Activated naive CD4-positive, alpha-beta T cell treated with anti-CD3 and anti-CD28 coated beads, Interleukin-2, amount 50 U/mL, for 16 hours (primary cell): Measurements from ENCODE around the gene KCTD14.
"Not testable (repeated sequence)": the region's sequence is repeated elsewhere in the genome, so short reads cannot be mapped to it uniquely, and the experiment has no call there.

Experiments
- DNase-seq: peaks from one replicate; pipeline ENCODE4 v3.0.0-alpha.2; 2020

Gene KCTD14

DNA sequence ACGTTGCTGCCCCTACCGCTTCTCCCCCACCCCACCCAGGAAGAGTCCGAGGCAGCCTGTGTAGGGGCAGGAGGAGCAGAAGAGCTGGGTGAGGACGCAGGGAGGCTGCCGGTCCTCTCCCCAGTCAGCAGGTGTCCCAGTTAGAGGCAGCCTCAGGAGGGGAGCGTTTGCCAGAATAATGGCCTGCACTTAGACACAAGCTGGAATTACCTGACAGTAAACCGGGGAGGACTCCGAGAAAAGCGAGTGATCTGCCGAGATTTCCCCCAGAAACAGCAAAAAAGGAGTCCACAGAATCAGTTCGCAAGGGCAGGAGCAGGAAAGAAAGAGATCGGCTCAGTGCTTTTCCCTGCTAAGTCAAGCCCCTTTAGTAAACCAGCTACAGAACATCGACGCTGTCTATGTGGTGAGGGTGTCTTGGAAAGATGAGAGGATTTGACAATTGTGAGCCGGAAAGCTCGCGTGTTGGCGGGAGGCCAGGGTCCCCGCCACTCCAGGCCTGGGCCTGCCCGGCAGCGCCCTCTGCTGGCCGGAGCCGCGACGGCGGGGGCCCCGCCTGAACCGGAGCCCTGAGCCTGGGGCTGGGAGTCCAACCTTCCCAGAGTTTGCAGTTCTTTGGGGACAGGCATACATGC is 22.9 kb upstream of the KCTD14 start:
- peak; percentile 80 for DNase-seq

DNA sequence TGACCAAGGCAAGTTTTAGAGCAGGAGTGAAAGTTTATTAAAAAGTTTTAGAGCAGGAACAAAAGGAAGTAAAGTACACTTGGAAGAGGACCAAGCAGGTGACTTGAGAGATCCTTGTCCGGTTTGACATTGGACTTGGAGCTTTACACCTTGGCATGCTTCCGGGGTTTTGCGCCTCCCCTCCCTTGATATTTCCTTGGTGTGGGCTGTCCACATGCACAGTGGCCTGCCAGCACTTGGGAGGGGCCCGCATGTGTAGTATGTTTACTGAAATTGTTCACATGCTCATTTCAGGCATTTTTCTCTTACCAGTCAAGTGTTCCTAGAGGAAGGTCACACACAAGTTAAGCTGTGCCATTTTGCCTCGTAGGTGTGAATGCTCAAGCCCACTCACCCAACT is 21.6 kb upstream of the KCTD14 start:
- no peak for DNase-seq

DNA sequence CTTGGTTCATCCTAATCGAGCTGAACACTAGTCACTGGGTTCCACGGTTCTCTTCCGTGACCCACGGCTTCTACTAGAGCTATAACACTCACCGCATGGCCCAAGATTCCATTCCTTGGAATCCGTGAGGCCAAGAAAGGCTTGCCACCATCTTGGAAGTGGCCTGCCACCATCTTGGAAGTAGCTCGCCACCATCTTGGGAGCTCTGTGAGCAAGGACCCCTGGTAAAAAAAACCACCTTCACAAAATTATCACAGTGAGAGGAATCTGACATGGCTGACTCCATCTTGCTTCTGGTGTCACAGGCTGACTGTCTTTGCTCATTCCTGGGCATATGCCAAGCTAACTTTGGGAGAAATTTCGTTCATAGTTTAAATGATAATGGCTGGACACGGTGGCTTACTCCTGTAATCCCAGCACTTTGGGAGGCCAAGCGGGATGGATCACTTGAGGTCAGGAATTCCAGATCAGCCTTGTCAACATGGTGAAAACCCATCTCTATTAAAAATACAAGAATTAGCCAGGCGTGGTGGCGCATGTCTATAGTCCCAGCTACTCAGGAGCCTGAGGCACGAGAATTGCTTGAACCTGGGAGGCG is 18.9 kb upstream of the KCTD14 start:
- no peak for DNase-seq

DNA sequence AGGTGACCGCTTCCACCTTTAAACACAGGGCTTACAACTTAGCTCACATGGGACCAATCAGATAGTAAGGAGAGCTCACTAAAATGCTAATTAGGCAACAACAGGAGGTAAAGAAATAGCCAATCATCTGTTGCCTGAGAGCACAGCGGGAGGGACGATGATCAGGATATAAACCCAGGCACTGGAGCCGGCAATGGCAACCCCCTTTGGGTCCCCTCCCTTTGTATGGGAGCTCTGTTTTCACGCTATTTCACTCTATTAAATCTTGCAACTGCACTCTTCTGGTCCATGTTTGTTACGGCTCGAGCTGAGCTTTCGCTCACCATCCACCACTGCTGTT is 18.3 kb upstream of the KCTD14 start:
- DNase-seq = not testable (repeated sequence)

DNA sequence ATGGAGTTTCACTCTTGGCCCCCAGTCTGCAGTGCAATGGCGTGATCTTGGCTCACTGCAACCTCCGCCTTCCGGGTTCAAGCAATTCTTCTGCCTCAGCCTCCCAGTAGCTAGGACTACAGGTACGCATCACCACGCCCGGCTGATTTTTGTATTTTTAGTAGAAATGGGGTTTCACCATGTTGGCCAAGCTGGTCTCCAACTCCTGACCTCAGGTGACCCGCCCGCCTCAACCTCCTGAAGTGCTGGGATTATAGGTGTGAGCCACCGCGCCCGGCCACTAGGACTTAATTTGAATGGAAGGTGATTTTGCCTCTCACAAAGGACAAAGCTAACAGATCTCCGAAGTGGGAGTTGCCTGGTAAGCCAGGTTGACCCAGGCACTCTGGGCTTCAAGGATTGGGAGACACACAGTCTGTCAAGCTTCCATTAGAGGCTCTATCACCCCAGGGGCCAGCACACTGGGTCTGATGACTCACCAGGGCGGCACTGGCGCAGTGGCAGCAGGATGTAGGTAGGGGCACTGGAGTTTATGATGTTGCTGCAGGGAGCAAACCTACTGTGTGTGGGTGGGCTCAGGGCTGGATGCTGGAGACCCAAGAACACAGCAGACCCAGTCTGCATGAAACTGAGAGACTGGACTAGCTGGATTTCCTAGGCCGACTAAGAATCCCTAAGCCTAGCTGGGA is 17.8 kb upstream of the KCTD14 start:
- DNase-seq = no peak

DNA sequence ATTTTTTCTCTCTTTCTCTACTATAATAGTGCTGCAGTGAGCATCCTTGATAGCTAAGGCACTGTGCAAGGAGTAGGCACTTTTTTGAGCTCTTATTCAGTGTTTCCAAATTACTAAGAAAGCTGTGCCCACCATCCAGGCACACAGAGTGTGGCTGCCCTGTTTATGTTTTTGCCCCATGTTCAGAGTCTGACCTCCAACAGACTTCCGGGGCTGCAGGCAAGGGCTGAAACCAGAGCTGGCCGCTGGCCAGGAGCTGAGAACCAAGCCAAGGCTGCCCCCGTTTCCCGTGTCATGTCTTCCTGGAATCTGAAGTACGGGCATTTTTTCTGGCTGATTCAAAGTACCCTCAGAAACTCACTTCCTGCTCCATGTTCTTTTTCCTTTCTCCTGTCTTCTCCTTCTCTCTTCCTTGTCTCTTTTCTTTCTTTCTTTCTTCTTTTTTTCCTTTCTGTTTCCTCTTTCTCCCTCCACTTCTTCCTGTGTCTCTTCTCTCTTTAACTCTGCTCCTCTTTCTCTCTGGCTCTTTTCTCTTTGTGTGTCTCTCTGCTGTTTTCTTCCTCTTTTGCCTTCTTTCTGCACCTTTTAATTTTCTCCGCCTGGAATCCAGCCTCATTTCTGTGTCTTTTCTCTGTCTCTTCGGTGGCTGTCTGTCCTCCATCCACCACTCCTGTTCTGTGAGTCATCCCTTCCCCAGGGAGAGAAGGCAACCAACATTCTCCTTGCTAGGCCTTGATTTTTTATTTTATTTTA is 17.0 kb upstream of the KCTD14 start:
- no peak for DNase-seq

DNA sequence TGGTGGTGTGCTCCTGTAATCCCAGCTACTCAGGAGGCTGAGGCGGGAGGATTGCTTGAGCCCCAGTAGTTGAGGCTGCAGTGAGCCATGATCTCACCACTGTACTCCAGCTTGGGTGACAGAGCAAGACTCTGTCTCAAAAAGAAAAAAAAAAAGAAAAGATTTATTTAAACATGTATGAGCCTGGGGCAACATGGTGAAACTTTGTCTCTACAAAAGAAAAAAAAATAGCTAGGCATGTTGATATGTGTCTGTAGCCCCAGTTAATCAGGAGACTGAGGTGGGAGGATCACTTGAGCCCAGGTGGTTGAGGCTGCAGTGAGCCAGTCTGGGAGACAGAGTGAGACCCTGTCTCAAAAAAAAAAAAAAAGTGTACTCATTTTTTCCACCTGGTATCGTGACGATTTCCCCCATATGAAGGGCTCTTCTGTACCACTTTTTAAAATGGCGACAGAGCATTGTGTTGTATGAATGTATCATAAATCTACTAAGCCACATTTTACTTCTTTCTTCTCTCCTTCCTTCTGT is 16.4 kb upstream of the KCTD14 start:
- no peak for DNase-seq

DNA sequence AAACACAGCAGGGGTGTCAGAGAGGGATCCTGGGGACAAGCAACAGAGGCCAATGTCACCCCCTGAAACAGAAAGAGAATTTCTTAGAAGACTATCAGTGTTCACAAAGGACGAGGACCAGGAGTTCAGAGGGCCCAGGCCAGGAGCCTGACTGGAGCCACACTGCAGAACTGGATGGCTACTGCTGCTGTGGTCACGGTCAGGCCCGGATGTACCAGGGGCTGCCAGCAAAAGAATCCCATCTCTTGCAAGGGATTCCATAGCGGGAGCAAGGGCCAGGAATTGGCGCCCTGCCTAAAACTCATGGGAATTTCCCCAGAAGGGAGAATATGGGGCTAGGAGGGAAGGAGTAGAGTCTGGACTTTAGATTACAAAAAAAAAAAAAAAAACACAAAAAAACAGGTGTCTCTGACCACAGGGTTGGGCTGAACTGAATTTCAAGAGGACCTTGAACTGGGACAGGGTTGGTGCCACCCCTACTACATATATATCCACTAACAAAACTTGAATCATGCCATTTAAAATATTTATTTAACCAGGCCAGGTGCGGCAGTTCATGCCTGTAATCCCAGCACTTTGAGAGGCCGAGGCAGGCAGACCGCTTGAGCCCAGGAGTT is 15.7 kb upstream of the KCTD14 start:
- no peak for DNase-seq

DNA sequence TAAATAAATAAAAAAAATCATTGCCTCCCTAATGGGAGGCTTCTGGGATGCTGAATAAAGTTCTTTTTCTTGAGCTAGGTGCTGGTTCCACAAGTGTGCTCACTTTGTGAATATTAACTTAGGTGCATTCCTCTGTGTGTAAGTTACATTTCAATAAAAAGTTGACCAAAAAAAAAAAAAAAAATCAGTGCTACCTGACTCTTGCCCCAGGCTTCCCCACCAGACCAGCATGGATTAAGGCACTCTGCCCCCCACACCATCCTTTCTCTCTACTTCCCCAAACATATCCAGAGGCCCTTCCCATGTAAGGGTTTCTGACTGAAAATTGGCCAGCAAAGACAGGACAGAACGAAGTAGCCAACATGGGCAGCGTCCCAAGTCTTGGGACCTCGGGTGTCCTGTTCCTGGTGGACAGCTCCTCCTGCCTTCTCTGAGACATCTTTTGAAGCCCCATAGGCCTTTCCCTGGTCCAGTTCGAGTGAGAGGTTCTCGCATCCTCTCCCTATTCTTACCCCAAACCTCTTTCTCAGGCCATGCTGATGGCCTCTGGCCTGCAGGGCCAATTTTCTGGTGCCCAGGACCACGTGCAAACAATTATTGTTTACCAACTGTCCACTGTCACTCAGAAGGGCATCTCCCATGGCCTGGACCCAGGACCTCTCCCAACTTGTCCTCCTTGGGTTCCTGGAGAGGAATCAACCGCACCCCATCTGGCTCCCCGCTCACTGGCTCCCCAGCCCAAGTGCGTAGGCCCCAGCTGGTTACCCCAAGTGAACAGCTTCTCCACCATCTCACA is 14.9 kb upstream of the KCTD14 start:
- DNase-seq = no peak

DNA sequence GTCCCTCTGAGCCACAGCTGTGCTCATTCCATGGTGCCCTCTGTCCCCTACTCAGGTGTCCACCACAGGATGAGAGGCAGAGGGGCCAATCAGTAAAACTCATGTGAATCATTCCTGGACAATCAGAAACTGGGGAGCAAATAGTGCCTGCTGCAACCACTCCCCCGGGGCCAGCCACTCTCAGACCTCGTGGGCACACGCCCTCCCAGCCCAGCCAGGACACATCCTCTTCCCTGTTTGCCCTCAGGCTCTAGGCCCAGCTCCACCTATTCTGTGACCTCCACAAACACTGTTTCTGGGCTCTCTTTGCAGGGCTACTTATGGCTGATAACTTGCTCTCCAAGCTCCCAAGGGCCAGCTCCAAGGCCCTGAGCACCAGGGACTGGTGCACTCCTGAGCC is 14.0 kb upstream of the KCTD14 start:
- DNase-seq = no peak

DNA sequence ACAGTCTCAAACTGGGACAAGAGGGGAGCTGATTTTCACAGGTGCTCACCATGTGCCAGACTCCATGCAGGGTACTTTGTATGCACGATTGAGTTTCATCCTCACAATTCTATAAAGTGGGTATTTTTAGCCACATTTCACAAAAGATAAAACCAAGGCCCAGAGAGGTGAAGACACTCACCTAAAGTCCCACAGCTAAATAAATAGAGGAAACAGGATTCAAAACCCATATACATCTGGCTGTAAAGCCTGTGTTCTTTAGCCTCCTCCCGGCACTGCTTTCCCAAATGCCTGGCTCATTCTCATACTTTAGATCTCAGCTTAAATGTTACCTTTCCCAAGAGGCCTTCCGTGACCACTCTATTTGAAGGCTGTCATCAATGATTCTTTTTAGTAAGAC is 13.2 kb upstream of the KCTD14 start:
- DNase-seq = no peak

DNA sequence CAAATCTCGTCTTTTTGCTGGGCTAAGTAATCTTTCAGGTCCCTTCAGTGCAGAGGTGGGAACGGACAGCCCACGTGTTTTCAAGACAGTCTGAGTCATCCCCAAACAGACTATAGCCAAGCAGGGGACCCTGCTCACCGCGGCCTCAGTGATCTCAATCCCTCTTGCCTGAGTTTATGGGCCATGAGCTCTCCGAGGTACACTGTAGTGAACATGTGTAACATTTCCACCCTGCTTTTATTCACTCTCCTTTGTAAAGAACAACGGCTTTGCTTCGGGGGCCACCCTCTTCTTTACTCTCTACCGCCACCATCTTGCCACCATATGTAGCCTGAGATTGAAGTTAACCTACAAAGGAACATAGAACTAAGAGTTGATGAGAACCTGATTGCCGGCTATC is 11.5 kb upstream of the KCTD14 start:
- DNase-seq = no peak

DNA sequence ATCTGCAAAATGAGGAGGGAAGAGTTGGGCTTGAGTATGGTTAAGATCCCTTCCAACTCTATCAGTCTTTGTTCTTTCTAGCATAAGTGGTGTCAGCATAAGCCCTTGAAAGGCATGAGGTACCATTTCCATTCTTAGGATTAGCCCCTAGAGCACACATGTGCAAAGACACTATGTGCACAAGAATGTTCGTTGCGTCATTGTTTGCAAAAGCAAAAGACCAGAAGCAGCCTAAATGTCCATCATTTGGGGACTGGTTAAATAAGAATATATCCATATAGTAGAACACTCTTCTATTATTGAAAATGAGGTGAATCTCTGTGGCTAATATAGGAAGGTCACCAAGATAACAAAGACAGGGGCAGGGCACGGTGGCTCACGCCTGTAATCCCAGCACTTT is 10.0 kb upstream of the KCTD14 start:
- DNase-seq = no peak

DNA sequence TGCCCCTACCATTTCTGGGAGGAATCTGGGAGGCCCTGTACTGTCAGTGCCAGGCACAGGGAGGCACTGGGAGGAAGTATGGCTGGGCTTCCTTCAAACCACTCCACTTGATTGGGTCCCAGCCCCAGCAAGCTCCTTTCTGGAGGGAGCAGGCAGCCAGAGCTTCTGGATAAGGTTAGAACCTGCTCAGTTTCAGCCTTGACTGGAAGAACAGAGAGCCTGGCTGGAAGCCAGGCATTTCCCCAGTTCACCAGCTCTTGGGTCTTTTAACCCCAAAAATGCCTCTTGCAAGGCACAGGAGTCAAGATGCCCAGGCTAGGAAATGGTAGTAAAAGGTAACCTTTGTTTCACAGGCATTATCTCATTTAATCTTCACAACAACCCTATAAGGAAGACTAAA is 9.0 kb upstream of the KCTD14 start:
- DNase-seq = no peak

DNA sequence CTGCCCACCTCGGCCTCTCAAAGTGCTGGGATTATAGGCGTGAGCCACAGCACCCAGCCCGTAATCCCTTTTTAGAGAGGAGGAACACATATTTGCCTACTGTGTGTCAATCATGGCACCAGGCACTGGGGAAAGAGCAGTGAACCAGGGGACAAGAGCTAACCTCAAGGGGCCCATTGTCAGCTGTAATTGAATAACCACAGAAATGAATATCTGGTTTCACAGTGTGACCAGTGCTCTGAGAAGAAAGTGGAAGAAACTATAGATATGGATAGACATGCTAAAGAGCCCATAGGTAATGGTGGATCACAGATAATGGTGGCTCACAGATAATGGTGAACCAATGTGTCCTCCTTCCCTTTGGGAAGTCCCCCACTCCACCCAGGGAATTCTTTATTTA is 8.6 kb upstream of the KCTD14 start:
- DNase-seq = no peak

DNA sequence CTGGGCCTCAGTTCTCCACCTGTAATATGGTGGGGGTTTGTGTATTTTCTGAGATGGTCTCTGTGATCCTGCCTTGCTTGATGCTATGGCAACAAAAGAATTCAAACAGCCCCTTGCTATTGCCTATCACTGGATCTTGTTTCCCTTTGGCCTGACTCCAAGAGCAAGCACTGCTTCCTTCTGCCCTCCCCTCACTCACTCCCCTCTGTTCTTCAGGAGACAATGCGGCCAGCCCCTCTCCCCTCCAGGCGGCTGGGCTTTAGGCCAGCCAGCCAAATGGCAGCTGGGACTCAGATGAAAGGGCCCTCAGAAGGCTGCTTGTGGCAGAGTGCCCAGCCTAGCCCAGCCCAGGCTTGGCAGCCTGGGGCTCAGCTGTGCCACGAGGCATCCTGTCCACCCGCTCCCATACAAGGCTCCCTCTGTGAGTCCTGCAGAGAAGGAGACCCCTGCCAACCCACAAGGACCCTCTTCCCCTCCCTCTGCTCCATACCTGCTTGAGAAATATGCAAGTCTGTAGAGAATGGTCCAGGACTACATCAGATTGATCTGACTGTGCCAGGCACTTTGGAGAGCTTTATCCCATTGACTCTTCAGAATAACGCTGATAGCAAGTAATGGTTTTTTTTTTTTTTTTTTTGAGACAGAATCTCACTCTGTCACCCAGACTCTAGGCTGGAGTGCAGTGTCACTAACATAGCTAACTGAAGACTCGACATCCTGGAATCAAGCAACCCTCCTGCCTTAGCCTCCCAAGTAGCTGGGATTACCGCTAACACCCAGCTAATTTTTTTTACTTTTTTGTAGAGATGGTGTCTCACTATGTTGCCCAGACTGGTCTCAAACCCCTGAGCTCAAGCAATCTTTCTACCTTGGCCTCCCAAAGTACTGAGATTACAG is 7.6 kb upstream of the KCTD14 start:
- no peak for DNase-seq

DNA sequence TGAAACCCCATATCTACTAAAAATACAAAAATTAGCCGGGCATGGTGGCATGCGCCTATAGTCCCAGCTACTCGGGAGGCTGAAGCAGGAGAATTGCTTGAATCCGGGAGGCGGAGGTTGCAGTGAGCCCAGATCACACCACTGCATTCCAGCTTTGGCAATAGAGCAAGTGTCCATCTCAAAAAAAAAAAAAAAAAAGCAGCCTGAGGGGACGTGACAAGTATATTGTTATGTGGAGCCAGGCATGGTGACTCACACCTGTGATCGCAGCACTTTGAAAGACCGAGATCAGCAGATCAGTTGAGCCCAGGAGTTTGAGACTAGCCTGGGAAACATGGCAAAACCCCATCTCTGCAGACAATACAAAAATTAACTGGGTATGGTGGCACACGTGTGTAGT is 5.3 kb upstream of the KCTD14 start:
- not testable (repeated sequence) for DNase-seq

DNA sequence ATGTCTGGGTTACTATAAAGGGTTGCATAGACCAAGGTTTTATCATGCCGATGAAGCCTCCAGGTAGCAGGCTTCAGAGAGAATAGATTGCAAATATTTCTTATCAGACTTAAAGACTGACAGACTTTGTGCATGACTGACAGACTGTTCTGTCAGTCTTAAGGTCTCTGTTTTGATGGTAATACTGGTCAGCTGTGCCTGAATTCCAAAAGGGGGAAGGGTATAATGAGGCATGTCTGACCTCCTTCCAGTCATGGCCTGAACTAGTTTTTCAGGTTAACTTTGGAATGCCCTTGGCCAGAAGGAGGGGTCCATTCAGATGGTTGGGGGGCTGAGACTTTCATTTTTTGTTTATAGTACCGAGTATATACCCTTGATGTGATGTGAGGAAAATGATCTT is 4.7 kb upstream of the KCTD14 start:
- DNase-seq = no peak

DNA sequence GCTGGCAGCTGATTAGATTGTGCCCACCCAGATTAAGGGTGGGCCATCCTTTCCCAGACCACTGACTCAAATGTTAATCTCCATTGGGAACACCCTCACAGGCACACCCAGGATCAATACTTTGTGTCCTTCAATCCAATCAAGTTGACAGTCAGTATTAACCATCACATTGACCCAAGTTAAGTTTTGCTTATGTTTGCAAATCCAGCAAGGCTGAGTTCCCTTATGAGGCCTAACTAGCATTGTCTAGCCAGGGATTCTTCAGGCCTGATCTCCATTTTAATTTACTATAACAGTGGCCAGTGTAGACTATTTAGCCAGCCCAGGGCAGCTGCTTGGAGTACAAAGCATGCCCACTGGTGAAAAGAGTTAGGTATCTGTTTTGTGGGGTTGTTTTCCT is 2.3 kb upstream of the KCTD14 start:
- no peak for DNase-seq

DNA sequence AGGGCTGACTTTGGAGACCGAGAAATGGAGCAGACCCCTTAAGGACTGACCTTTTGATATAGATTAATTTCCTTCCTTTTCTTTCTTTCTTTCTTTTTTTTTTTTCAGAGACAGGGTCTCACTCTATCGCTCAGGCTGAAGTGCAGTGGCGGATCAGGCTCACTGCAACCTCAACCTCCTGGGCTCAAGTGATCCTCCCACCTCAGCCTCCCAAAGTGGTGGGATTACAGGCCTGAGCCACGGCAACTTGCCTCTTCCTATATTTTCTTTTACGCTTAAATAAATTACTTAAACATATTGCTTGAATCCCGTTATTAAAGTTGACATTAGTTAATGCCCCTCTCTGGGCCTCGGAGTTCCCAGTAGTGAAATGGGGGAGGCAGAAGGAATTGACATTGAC is 350 bp upstream of the KCTD14 start:
- no peak for DNase-seq

DNA sequence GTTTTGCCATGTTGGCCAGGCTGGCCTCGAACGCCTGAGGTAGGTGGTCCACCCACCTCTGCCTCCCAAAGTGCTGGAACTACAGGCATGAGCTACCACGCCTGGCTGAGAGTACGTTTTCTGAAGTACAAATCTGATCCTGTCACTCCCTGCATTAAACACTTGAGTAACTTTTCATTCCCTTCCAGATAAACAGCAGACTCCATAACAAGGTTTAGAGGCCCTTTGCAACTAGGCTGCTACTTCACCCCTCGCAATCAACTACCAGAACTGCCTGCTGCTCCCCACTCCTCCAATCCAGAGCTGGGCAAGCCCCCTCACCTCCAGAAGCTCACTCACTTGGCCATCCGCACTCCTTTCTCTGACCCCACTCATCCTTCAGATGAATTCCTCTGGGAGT is 1.5 kb downstream of the KCTD14 start:
- no peak for DNase-seq
